K562 (cell line): ENCODE results near the gene TIMM8A. TPM values are rescaled to one million over a fixed set of nuclear protein-coding genes. Genes with fewer than 3 reads are reported as not detected.

ENCODE experiments used
- ATAC-seq: fragments of 200-7000 bp; cut with Tn5 transposase; 3 replicates; pipeline ENCODE4 v1.9.1; 2020; ENCODE audit warnings: moderate library complexity
- BruUV-seq: library from RNA; stranded (reverse); fragments of 400-500 nt; replicated peaks from 2 replicates; lab custom pipeline; 2021; lab: Mats Ljungman, UMichigan
- CTCF ChIA-PET: fragments of 300-600 bp; formaldehyde crosslinking; extraction: SDS; loops from one replicate; lab custom pipeline; 2021; ENCODE audit warnings: low intra/inter-chr PET ratio; lab: Yijun Ruan, JAX
- POLR2A ChIA-PET: fragments of 300-600, 350-650 bp; sonication (Branson Sonifier 250); formaldehyde crosslinking; extraction: SDS; loops from one replicate; lab custom pipeline; 2021; ENCODE audit warnings: antibody characterized with exemption, inconsistent platforms; lab: Yijun Ruan, JAX
- DNase-seq, 4 experiments: peaks; one replicate each; pipeline versions ENCODE4 v3.0.0 to v3.0.0-alpha.2; 2011 to 2018; ENCODE audit warnings: low spot score in 3 of 4, mixed read lengths in 3 of 4; ENCODE audit errors: extremely low read depth in 1 of 4
- FAIRE-seq: peaks from 2 replicates; lab custom pipeline; 2011; peaks lifted over from hg19 to GRCh38; lab: Jason Lieb, UNC
- H2AFZ ChIP-seq: 2 replicates; pipeline ENCODE4 v1.6.0; 2011; ENCODE audit warnings: low read depth, low read length, control low read depth, inconsistent platforms
- H3K27ac ChIP-seq: fragments of 200-600 bp; 3 replicates; pipeline ENCODE4 v1.8.0; 2011; ENCODE audit warnings: low read depth, mild to moderate bottlenecking, control low read depth, inconsistent platforms, low read length, moderate library complexity, mixed read lengths; ENCODE audit errors: extremely low read depth
- H3K27me3 ChIP-seq, 2 experiments: fragments of 300-600 bp in 1 of 2; 2 replicates in 1 of 2; 3 replicates in 1 of 2; pipeline versions ENCODE4 v1.6.0 to v1.8.0; 2011; ENCODE audit warnings: inconsistent platforms in 2 of 2, low read length in 2 of 2, mild to moderate bottlenecking in 1 of 2, mixed read lengths in 1 of 2, moderate library complexity in 1 of 2; ENCODE audit not compliant: control insufficient read depth in 2 of 2, insufficient read depth in 2 of 2
- H3K36me3 ChIP-seq: fragments of 300-600 bp; 3 replicates; pipeline ENCODE4 v1.8.0; 2011; ENCODE audit warnings: mild to moderate bottlenecking, low read length, inconsistent platforms; ENCODE audit not compliant: control insufficient read depth, insufficient read depth
- H3K4me1 ChIP-seq, 2 experiments: fragments of 200-600 bp in 1 of 2; replicated peaks in 1 of 2; 2 replicates in 1 of 2; 3 replicates in 1 of 2; pipeline versions ENCODE4 v1.5.1 to v1.8.0; 2011; ENCODE audit warnings: inconsistent platforms in 2 of 2, low read length in 2 of 2, mild to moderate bottlenecking in 1 of 2, mixed read lengths in 1 of 2, moderate library complexity in 1 of 2; ENCODE audit not compliant: control insufficient read depth in 2 of 2, insufficient read depth in 2 of 2
- H3K4me2 ChIP-seq: 2 replicates; pipeline ENCODE4 v1.6.1; 2011; ENCODE audit warnings: low read length, control low read depth, inconsistent platforms, mixed read lengths; ENCODE audit not compliant: insufficient read depth
- H3K4me3 ChIP-seq: fragments of 200-600 bp; sonication (generic), shearing (Covaris generic); 2 replicates; pipeline ENCODE4 v1.5.1; 2016; ENCODE audit warnings: control low read depth, inconsistent platforms
- H3K79me2 ChIP-seq: fragments of 200-600 bp; 3 replicates; pipeline ENCODE4 v1.8.0; 2011; ENCODE audit warnings: low read length, inconsistent platforms; ENCODE audit not compliant: control insufficient read depth, insufficient read depth
- H3K9ac ChIP-seq, 2 experiments: 2 replicates each; pipeline versions ENCODE4 v1.6.0 to v1.6.1; 2011; ENCODE audit warnings: low read depth in 2 of 2, low read length in 2 of 2, control low read depth in 1 of 2, inconsistent platforms in 1 of 2, mild to moderate bottlenecking in 1 of 2, mixed read lengths in 1 of 2; ENCODE audit not compliant: insufficient read depth in 1 of 2
- H3K9me1 ChIP-seq: one replicate; pipeline ENCODE4 v1.6.0; 2011; ENCODE audit warnings: inconsistent platforms, mild to moderate bottlenecking, low read length, moderate library complexity; ENCODE audit not compliant: control insufficient read depth, insufficient read depth
- H3K9me3 ChIP-seq: replicated peaks from 2 replicates; pipeline ENCODE4 v1.5.1; 2011; ENCODE audit warnings: low read depth, low read length, inconsistent platforms; ENCODE audit not compliant: control insufficient read depth, insufficient read depth
- H4K20me1 ChIP-seq: replicated peaks from 2 replicates; pipeline ENCODE4 v1.6.1; 2011; ENCODE audit warnings: low read length, inconsistent platforms, mixed read lengths; ENCODE audit not compliant: control insufficient read depth, insufficient read depth
- BRCA1 ChIP-seq, 2 experiments: fragments of 450-650 bp in 1 of 2; sonication (generic) in 1 of 2; formaldehyde crosslinking in 1 of 2; IDR thresholded peaks; 2 replicates each; pipeline versions ENCODE4 v1.5.0 to v1.6.1; 2017 to 2020; ENCODE audit warnings: mild to moderate bottlenecking in 1 of 2, missing genetic modification reagents in 1 of 2
- CEBPB ChIP-seq: fragments of 450-650 bp; IDR thresholded peaks from 2 replicates; pipeline ENCODE4 v1.6.1; 2016; ENCODE audit warnings: missing genetic modification characterization, missing compliant biosample characterization
- EP300 ChIP-seq: IDR thresholded peaks from 2 replicates; pipeline ENCODE4 v1.6.1; 2012; ENCODE audit warnings: low read length, improper control_type of control experiment
- HIVEP1 ChIP-seq: fragments of 250-450 bp; sonication (Bioruptor Pico); IDR thresholded peaks from 2 replicates; pipeline ENCODE4 v1.4.0; 2020; ENCODE audit warnings: mild to moderate bottlenecking
- HOXB6 ChIP-seq: fragments of 250-450 bp; sonication (Bioruptor Pico); IDR thresholded peaks from 2 replicates; pipeline ENCODE4 v1.5.1; 2022; ENCODE audit warnings: mild to moderate bottlenecking, borderline replicate concordance
- KLF10 ChIP-seq: fragments of 250-450 bp; sonication (Bioruptor Pico); IDR thresholded peaks from 2 replicates; pipeline ENCODE4 v1.6.1; 2021; ENCODE audit warnings: matching md5 sums
- MYNN ChIP-seq, 2 experiments: sonication (generic); formaldehyde crosslinking in 1 of 2; IDR thresholded peaks; 2 replicates each; pipeline versions ENCODE4 v1.5.0 to v1.6.1; 2016 to 2020; ENCODE audit warnings: antibody characterized with exemption in 1 of 2, missing genetic modification reagents in 1 of 2
- PML ChIP-seq: IDR thresholded peaks from 2 replicates; pipeline ENCODE4 v1.6.1; 2012; ENCODE audit warnings: low read length, inconsistent platforms
- ZEB2 ChIP-seq: fragments of 450-650 bp; IDR thresholded peaks from 2 replicates; pipeline ENCODE4 v1.6.1; 2016
- WGBS: fragments of 100-300 bp; shearing (Covaris generic); methylation state at CpG from one replicate; pipeline ENCODE4 v1.1.6; 2016; ENCODE audit warnings: low coverage, mixed read lengths; ENCODE audit not compliant: insufficient coverage; ENCODE audit errors: missing lambda C conversion rate; 5-methylcytosine and 5-hydroxymethylcytosine counted together
- in situ Hi-C: fragments of 300-500 bp; cut with MboI; formaldehyde crosslinking; loops from 4 replicates; pipeline ENCODE4 v1.15.0; 2018; ENCODE audit warnings: inconsistent platforms, mixed read lengths
- intact Hi-C: fragments of 100-400 bp; cut with micrococcal nuclease; formaldehyde crosslinking; loops from 2 replicates; pipeline ENCODE4 v1.14.2; 2022
- polyA plus RNA-seq, 8 experiments: library from polyadenylated mRNA; depleted of rRNA in 4 of 8; stranded (reverse) in 5 of 8; unstranded in 3 of 8; fragments of >200 nt; fragmentation: Nextera tagmentation in 2 of 8; fragmentation: Illumina TruSeq in 1 of 8; extraction: Ambion mirVana in 2 of 8; extraction: Trizol in 1 of 8; gene quantifications; 2 replicates each; pipeline versions ENCODE4 v1.2.1 to v1.2.3, GENCODE V29; 2011 to 2014; ENCODE audit warnings: inconsistent platforms in 1 of 8, missing spikeins in 1 of 8
- total RNA-seq, 7 experiments: library from RNA; depleted of rRNA in 6 of 7; stranded (reverse); fragments of >200 nt in 6 of 7; fragmentation: Illumina TruSeq in 2 of 7; extraction: Trizol in 2 of 7; gene quantifications; 2 replicates each; pipeline versions ENCODE4 v1.2.1 to v1.2.3, GENCODE V29; 2011 to 2021; ENCODE audit warnings: low replicate concordance in 1 of 7
- TF ChIP-seq, protein P1 (sequence below): fragments of 200-400 bp; formaldehyde crosslinking; IDR thresholded peaks from 2 replicates; pipeline ENCODE4 v1.6.1; 2017; ENCODE audit warnings: mild to moderate bottlenecking, low read depth, low read length, moderate library complexity
- TF ChIP-seq, protein P2 (sequence below): fragments of 250-450 bp; sonication (Bioruptor Pico); IDR thresholded peaks from 2 replicates; pipeline ENCODE4 v1.5.0; 2021; ENCODE audit warnings: mild to moderate bottlenecking, borderline replicate concordance

Gene TIMM8A
- total and polyA plus RNA-seq, 9 of the 15 experiments (the other 6 are each of a cell fraction or from before 2014, with no cell fraction given) = 10.9 to 132 (median 41.1) TPM

DNA sequence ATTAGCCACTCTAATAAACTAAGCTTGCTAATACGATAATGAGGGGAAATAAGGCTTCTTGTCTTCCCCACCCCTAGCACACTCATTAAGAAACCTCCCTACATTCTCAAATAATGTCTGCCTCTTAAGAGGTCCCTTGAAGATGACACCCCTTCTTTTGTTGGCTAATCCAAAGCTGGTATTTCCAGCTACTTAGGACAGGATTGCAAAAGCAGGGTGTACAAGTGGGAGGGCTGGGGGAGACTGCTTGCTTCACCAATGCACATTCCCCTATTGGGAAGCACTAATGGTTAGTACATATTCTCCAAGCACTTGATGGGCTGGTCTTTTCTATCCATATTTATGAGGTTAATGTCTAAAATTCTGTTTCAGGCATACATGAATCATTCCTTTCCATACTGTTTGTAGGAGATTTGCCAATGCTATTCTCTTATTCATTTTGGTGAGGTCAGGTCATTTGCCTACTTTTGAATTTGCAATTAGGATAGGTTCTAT is 16.8 kb upstream of the TIMM8A start:
- CTCF ChIA-PET = no interaction called here
- WGBS = 100% methylated on average over 1 of the region's 1 CpG
- no TSS peak for BruUV-seq

More for the DNA sequence above, 16.8 kb upstream of the TIMM8A start:
- H3K27ac ChIP-seq = no peak overlapping the region
- no peaks in the 10 kb centered on the region for H3K9me1 ChIP-seq
- ATAC-seq (no peak), FAIRE-seq (no peak), DNase-seq (no peak)
- no peaks in the 10 kb centered on the region for H3K79me2 ChIP-seq
- peaks cover 57% of the 10 kb centered on the region for H3K36me3 ChIP-seq
- TF ChIP-seq, protein P1, sequence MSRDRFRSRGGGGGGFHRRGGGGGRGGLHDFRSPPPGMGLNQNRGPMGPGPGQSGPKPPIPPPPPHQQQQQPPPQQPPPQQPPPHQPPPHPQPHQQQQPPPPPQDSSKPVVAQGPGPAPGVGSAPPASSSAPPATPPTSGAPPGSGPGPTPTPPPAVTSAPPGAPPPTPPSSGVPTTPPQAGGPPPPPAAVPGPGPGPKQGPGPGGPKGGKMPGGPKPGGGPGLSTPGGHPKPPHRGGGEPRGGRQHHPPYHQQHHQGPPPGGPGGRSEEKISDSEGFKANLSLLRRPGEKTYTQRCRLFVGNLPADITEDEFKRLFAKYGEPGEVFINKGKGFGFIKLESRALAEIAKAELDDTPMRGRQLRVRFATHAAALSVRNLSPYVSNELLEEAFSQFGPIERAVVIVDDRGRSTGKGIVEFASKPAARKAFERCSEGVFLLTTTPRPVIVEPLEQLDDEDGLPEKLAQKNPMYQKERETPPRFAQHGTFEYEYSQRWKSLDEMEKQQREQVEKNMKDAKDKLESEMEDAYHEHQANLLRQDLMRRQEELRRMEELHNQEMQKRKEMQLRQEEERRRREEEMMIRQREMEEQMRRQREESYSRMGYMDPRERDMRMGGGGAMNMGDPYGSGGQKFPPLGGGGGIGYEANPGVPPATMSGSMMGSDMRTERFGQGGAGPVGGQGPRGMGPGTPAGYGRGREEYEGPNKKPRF = no peak
- TF ChIP-seq, protein P2, sequence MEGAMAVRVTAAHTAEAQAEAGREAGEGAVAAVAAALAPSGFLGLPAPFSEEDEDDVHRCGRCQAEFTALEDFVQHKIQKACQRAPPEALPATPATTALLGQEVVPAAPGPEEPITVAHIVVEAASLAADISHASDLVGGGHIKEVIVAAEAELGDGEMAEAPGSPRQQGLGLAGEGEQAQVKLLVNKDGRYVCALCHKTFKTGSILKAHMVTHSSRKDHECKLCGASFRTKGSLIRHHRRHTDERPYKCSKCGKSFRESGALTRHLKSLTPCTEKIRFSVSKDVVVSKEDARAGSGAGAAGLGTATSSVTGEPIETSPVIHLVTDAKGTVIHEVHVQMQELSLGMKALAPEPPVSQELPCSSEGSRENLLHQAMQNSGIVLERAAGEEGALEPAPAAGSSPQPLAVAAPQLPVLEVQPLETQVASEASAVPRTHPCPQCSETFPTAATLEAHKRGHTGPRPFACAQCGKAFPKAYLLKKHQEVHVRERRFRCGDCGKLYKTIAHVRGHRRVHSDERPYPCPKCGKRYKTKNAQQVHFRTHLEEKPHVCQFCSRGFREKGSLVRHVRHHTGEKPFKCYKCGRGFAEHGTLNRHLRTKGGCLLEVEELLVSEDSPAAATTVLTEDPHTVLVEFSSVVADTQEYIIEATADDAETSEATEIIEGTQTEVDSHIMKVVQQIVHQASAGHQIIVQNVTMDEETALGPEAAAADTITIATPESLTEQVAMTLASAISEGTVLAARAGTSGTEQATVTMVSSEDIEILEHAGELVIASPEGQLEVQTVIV (CRISPR knock-in tag) = no peak
- no peak for TF ChIP-seq PML
- no peak for TF ChIP-seq MYNN (IDR thresholded peaks at IDR 0.05)
- TF ChIP-seq MYNN (CRISPR knock-in tag; IDR thresholded peaks at IDR 0.05) = no peak
- no peak for TF ChIP-seq EP300
- TF ChIP-seq HOXB6 = no peak
- no peak for TF ChIP-seq HIVEP1 (CRISPR knock-in tag)
- TF ChIP-seq BRCA1 (IDR thresholded peaks at IDR 0.05) = no peak
- no peak for TF ChIP-seq BRCA1 (CRISPR knock-in tag; IDR thresholded peaks at IDR 0.05)
- TF ChIP-seq CEBPB (tag) = no peak
- no peak for TF ChIP-seq KLF10 (CRISPR knock-in tag)
- no peak for TF ChIP-seq ZEB2
- H3K9ac ChIP-seq = no peak overlapping the region
- no peak overlapping the region for H3K4me2 ChIP-seq
- H3K27me3 ChIP-seq = no peaks in the 10 kb centered on the region
- peaks cover 0 to 4% of the 10 kb centered on the region in 2 experiments; a peak in 3 of 5 replicates for H3K4me1 ChIP-seq
- intact Hi-C loops (no loop called here), in situ Hi-C loops (no loop called here)
- POLR2A ChIA-PET = interaction anchor here (0.7 kb wide), 1 partner anchor 18 kb away, joined by 4 read pairs; no protein-coding TSS in a partner anchor
- no peaks in the 10 kb centered on the region for H3K9me3 ChIP-seq
- H2AFZ ChIP-seq = no peak overlapping the region
- no peaks in the 10 kb centered on the region for H4K20me1 ChIP-seq
- no peak overlapping the region for H3K4me3 ChIP-seq
